Suprapubic skin (tissue), 3 donors: ENCODE results near the gene C22orf15.

Experiments
- POLR2A ChIP-seq, 2 donors: fragments of 450-650 bp; IDR thresholded peaks; one replicate each; pipeline ENCODE4 v1.6.1; 2017; ENCODE audit warnings: antibody characterized with exemption in 2 of 2, mild to moderate bottlenecking in 2 of 2, moderate library complexity in 2 of 2
- TF ChIP-seq, protein P1 (sequence below), 2 donors: fragments of 200-600 bp in 1 of 2; fragments of 450-650 bp in 1 of 2; sonication (generic) in 1 of 2; IDR thresholded peaks; one replicate each; pipeline ENCODE4 v1.5.1; 2016 to 2019; ENCODE audit warnings: antibody characterized with exemption in 2 of 2, mild to moderate bottlenecking in 1 of 2, moderate library complexity in 1 of 2

DNA sequence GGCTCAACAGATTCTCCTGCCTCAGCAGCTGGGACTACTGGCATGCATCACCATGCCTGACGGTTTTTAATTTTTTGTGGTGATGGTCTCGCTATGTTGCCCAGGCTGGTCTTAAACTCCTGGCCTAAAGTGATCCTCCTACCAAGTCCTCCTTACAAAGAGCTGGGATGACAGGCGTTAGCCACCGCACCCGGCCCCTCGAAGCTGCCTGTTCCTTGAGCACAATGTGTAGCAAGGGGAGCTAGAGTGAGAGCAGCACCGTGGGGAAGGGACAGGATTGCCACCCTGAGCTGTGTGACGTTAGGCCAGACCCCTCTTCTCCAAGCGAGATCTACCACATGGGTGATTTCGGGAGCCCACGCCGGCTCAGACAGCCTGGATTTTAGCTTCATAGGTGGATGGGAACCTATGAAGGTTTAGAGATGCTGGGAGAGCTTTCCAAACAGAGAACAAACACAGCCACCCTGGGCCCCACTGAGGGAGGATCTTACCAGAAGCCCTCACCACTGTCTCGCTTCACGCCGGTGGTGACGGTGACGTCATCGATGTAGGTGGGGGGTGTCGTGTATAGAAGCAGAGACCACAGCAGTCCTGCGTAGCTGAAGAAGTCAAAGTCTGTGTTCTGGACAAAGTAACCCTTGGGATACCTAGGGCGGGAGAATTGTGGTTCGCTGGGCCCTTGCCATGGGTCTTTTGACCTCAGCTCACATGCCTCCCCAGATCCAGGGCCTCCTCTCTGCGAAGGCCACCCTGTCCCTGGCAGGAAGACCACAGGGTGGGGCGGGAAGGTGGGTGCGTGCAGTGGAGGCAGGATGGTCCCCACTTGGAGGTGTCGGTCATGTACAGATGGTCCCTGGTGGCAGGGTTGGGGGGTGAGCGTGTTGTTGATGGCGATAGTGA lies 48.8 kb upstream of the C22orf15 start:
- no peak for TF ChIP-seq POLR2A (IDR thresholded peaks at IDR 0.05)
- TF ChIP-seq, protein P1, sequence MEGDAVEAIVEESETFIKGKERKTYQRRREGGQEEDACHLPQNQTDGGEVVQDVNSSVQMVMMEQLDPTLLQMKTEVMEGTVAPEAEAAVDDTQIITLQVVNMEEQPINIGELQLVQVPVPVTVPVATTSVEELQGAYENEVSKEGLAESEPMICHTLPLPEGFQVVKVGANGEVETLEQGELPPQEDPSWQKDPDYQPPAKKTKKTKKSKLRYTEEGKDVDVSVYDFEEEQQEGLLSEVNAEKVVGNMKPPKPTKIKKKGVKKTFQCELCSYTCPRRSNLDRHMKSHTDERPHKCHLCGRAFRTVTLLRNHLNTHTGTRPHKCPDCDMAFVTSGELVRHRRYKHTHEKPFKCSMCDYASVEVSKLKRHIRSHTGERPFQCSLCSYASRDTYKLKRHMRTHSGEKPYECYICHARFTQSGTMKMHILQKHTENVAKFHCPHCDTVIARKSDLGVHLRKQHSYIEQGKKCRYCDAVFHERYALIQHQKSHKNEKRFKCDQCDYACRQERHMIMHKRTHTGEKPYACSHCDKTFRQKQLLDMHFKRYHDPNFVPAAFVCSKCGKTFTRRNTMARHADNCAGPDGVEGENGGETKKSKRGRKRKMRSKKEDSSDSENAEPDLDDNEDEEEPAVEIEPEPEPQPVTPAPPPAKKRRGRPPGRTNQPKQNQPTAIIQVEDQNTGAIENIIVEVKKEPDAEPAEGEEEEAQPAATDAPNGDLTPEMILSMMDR (IDR thresholded peaks at IDR 0.05) = no peak
